Stimulated activated memory B cell treated with anti-CD40 and anti-IgM and Interleukin-4, amounts not matched to agents 10 μg/mL and 1 μg/mL and 100 μg/mL, for 72 hours (primary cell): ENCODE measurements around the gene MTRR.
"Not testable (repeated sequence)": the region's sequence is repeated elsewhere in the genome, so short reads cannot be mapped to it uniquely, and the experiment has no call there.

Source experiments
- ATAC-seq: fragments of 150-1000 bp; cut with Tn5 transposase; 2 replicates; pipeline ENCODE4 v1.10.0; 2021
- H3K27ac Mint-ChIP-seq: one replicate; pipeline ENCODE4 v1.8.0; 2022; ENCODE audit warnings: mild to moderate bottlenecking, mixed read lengths
- H3K27me3 Mint-ChIP-seq: one replicate; pipeline ENCODE4 v1.8.0; 2022; ENCODE audit warnings: mixed read lengths
- H3K36me3 Mint-ChIP-seq: one replicate; pipeline ENCODE4 v1.8.0; 2022; ENCODE audit warnings: mixed read lengths
- H3K4me1 Mint-ChIP-seq: one replicate; pipeline ENCODE4 v1.8.0; 2022; ENCODE audit warnings: mixed read lengths
- H3K4me3 Mint-ChIP-seq: one replicate; pipeline ENCODE4 v1.8.0; 2022; ENCODE audit warnings: mild to moderate bottlenecking, moderate library complexity, mixed read lengths
- H3K9me3 Mint-ChIP-seq: one replicate; pipeline ENCODE4 v1.8.0; 2022; ENCODE audit warnings: mixed read lengths

Gene MTRR

GRCh38 chr5:7902666-7903625 lies 34.0 kb downstream of the MTRR start:
- no peak overlapping the region for H3K4me3 Mint-ChIP-seq
- peaks cover 20% of the 10 kb centered on the region for H3K4me1 Mint-ChIP-seq
- no peak for ATAC-seq
- no peaks in the 10 kb centered on the region for H3K27me3 Mint-ChIP-seq
- peaks cover 90% of the 10 kb centered on the region for H3K36me3 Mint-ChIP-seq
- H3K27ac Mint-ChIP-seq = no peak overlapping the region
- peaks cover 18% of the 10 kb centered on the region for H3K9me3 Mint-ChIP-seq

- H3K36me3 Mint-ChIP-seq = peaks cover 90% of the 10 kb centered on the region
- ATAC-seq = no peak
- H3K9me3 Mint-ChIP-seq = peaks cover 24% of the 10 kb centered on the region
- no peak overlapping the region for H3K27ac Mint-ChIP-seq
- no peak overlapping the region for H3K4me3 Mint-ChIP-seq
- H3K27me3 Mint-ChIP-seq = no peaks in the 10 kb centered on the region
- peaks cover 20% of the 10 kb centered on the region for H3K4me1 Mint-ChIP-seq
These were observed 35.2 kb downstream of the MTRR start for GRCh38 chr5:7904170-7904569.

GRCh38 chr5:7907612-7908011 lies 38.7 kb downstream of the MTRR start:
- Mint-ChIP-seq H3K27me3 (no peaks in the 10 kb centered on the region), H3K4me1 (peaks cover 20% of the 10 kb centered on the region), H3K27ac (no peak overlapping the region), H3K36me3 (peaks cover 81% of the 10 kb centered on the region), H3K4me3 (no peak overlapping the region), H3K9me3 (peaks cover 32% of the 10 kb centered on the region)
- ATAC-seq = no peak

GRCh38 chr5:7908317-7908716 lies 39.4 kb downstream of the MTRR start:
- Mint-ChIP-seq H3K9me3 (peaks cover 37% of the 10 kb centered on the region), H3K27ac (no peak overlapping the region), H3K4me3 (no peak overlapping the region), H3K36me3 (peaks cover 80% of the 10 kb centered on the region), H3K27me3 (no peaks in the 10 kb centered on the region), H3K4me1 (peaks cover 17% of the 10 kb centered on the region)
- ATAC-seq = no peak

- peaks cover 33% of the 10 kb centered on the region for H3K9me3 Mint-ChIP-seq
- peaks cover 54% of the 10 kb centered on the region for H3K36me3 Mint-ChIP-seq
- peaks cover 8% of the 10 kb centered on the region for H3K4me1 Mint-ChIP-seq
- H3K27me3 Mint-ChIP-seq = no peaks in the 10 kb centered on the region
- ATAC-seq = peak; percentile 81
- H3K27ac Mint-ChIP-seq = peak overlapping the region; percentile 64
- H3K4me3 Mint-ChIP-seq = no peak overlapping the region
These were observed 41.9 kb downstream of the MTRR start for GRCh38 chr5:7910738-7911428.

GRCh38 chr5:7911429-7911771 lies 42.5 kb downstream of the MTRR start:
- not testable (repeated sequence) for ATAC-seq, H3K4me3 Mint-ChIP-seq, H3K4me1 Mint-ChIP-seq, H3K27me3 Mint-ChIP-seq
- peaks cover 33% of the 10 kb centered on the region for H3K9me3 Mint-ChIP-seq
- H3K27ac Mint-ChIP-seq = peak overlapping the region; percentile 64
- peaks cover 51% of the 10 kb centered on the region for H3K36me3 Mint-ChIP-seq

GRCh38 chr5:7916171-7916804 lies 47.3 kb downstream of the MTRR start:
- Mint-ChIP-seq H3K9me3 (peaks cover 13% of the 10 kb centered on the region), H3K4me1 (peaks cover 2% of the 10 kb centered on the region)

GRCh38 chr5:7917130-7918123 lies 48.5 kb downstream of the MTRR start:
- no peak overlapping the region for H3K27ac Mint-ChIP-seq
- no peak for ATAC-seq
- peaks cover 8% of the 10 kb centered on the region for H3K36me3 Mint-ChIP-seq
- H3K4me3 Mint-ChIP-seq = no peak overlapping the region
- H3K27me3 Mint-ChIP-seq = no peaks in the 10 kb centered on the region
- no peaks in the 10 kb centered on the region for H3K4me1 Mint-ChIP-seq
- peaks cover 11% of the 10 kb centered on the region for H3K9me3 Mint-ChIP-seq

More at GRCh38 chr5:7916171-7916804, 47.3 kb downstream of the MTRR start:
- Mint-ChIP-seq H3K4me3 (no peak overlapping the region), H3K36me3 (peaks cover 16% of the 10 kb centered on the region), H3K27ac (no peak overlapping the region), H3K27me3 (no peaks in the 10 kb centered on the region)
- ATAC-seq = no peak

- no peaks in the 10 kb centered on the region for H3K27me3 Mint-ChIP-seq
- no peak overlapping the region for H3K4me3 Mint-ChIP-seq
- H3K9me3 Mint-ChIP-seq = no peaks in the 10 kb centered on the region
- H3K4me1 Mint-ChIP-seq = no peaks in the 10 kb centered on the region
- ATAC-seq = no peak
- no peaks in the 10 kb centered on the region for H3K36me3 Mint-ChIP-seq
- no peak overlapping the region for H3K27ac Mint-ChIP-seq
These were observed 57.2 kb downstream of the MTRR start for GRCh38 chr5:7925961-7926695.

- no peak for ATAC-seq
- Mint-ChIP-seq H3K4me3 (no peak overlapping the region), H3K36me3 (no peaks in the 10 kb centered on the region), H3K9me3 (no peaks in the 10 kb centered on the region), H3K27ac (no peak overlapping the region), H3K27me3 (no peaks in the 10 kb centered on the region), H3K4me1 (no peaks in the 10 kb centered on the region)
These were observed 57.8 kb downstream of the MTRR start for GRCh38 chr5:7926720-7927119.

GRCh38 chr5:7927466-7928375 lies 58.8 kb downstream of the MTRR start:
- no peaks in the 10 kb centered on the region for H3K4me1 Mint-ChIP-seq
- H3K4me3 Mint-ChIP-seq = no peak overlapping the region
- peak; percentile 72 for ATAC-seq
- H3K27ac Mint-ChIP-seq = no peak overlapping the region
- no peaks in the 10 kb centered on the region for H3K9me3 Mint-ChIP-seq
- H3K27me3 Mint-ChIP-seq = no peaks in the 10 kb centered on the region
- H3K36me3 Mint-ChIP-seq = no peaks in the 10 kb centered on the region

GRCh38 chr5:7930011-7930410 lies 61.1 kb downstream of the MTRR start:
- ATAC-seq = no peak
- Mint-ChIP-seq H3K4me3 (no peak overlapping the region), H3K27me3 (no peaks in the 10 kb centered on the region), H3K27ac (no peak overlapping the region), H3K36me3 (no peaks in the 10 kb centered on the region), H3K9me3 (no peaks in the 10 kb centered on the region), H3K4me1 (no peaks in the 10 kb centered on the region)

GRCh38 chr5:7941692-7942091 lies 72.7 kb downstream of the MTRR start:
- Mint-ChIP-seq H3K9me3 (peaks cover 12% of the 10 kb centered on the region), H3K27me3 (no peaks in the 10 kb centered on the region), H3K27ac (no peak overlapping the region), H3K4me1 (peaks cover 5% of the 10 kb centered on the region), H3K36me3 (no peaks in the 10 kb centered on the region), H3K4me3 (no peak overlapping the region)
- no peak for ATAC-seq
